Skeletal muscle tissue (tissue), 4 donors: ENCODE data around the gene SUSD1. TPM values are rescaled to one million over a fixed set of nuclear protein-coding genes. Genes with fewer than 3 reads are reported as not detected.

Experiments used
- H3K27ac ChIP-seq: one replicate; pipeline ENCODE4 v1.7.0; 2013; ENCODE audit warnings: mild to moderate bottlenecking, low read depth, low read length, inconsistent platforms
- H3K27me3 ChIP-seq, 3 donors: one replicate each; pipeline ENCODE4 v1.7.0; 2013; ENCODE audit warnings: low read length in 3 of 3; ENCODE audit not compliant: control insufficient read depth in 3 of 3, insufficient read depth in 3 of 3
- H3K36me3 ChIP-seq, 3 donors: one replicate each; pipeline ENCODE4 v1.7.0; 2013; ENCODE audit warnings: low read length in 3 of 3; ENCODE audit not compliant: control insufficient read depth in 3 of 3, insufficient read depth in 3 of 3
- H3K4me1 ChIP-seq, 3 donors: one replicate each; pipeline ENCODE4 v1.7.0; 2013; ENCODE audit warnings: low read length in 3 of 3, mild to moderate bottlenecking in 3 of 3; ENCODE audit not compliant: control insufficient read depth in 3 of 3, insufficient read depth in 3 of 3
- H3K4me3 ChIP-seq, 3 donors: one replicate each; pipeline ENCODE4 v1.7.0; 2013; ENCODE audit warnings: low read length in 3 of 3
- H3K9ac ChIP-seq, 3 donors: one replicate each; pipeline ENCODE4 v1.7.0; 2013; ENCODE audit warnings: low read length in 3 of 3, mild to moderate bottlenecking in 3 of 3, moderate library complexity in 2 of 3, low read depth in 1 of 3
- H3K9me3 ChIP-seq, 3 donors: one replicate each; pipeline ENCODE4 v1.7.0; 2013; ENCODE audit warnings: low read length in 3 of 3; ENCODE audit not compliant: control insufficient read depth in 3 of 3
- total RNA-seq: library from RNA; depleted of rRNA; stranded (reverse); fragments of >200 nt; gene quantifications from one replicate; pipeline ENCODE4 v1.2.3, GENCODE V29; 2014
- donor health status: Osteomylitis.

The SUSD1 gene
- total RNA-seq, 1 donor from 2014 or later: 22.4 TPM

- H3K27ac ChIP-seq: peak overlapping the region; percentile 63
Observed at GRCh38 chr9:112012026-112012902, 162.8 kb downstream of the SUSD1 start.

GRCh38 chr9:112011051-112011620 lies 164.0 kb downstream of the SUSD1 start:
- H3K4me1 ChIP-seq: peaks cover 14 to 15% (median 14%) of the 10 kb centered on the region in 3 donors
- no peak overlapping the region for H3K4me3 ChIP-seq
- H3K27ac ChIP-seq: no peak overlapping the region
- no peak overlapping the region for H3K9ac ChIP-seq
- no peaks in the 10 kb centered on the region for H3K27me3 ChIP-seq
- H3K36me3 ChIP-seq: no peaks in the 10 kb centered on the region
- no peaks in the 10 kb centered on the region for H3K9me3 ChIP-seq

More at GRCh38 chr9:112012026-112012902, 162.8 kb downstream of the SUSD1 start:
- Histone ChIP-seq H3K9ac (no peak overlapping the region), H3K4me3 (no peak overlapping the region), H3K9me3 (no peaks in the 10 kb centered on the region), H3K36me3 (no peaks in the 10 kb centered on the region), H3K4me1 (peaks cover 14 to 15% (median 14%) of the 10 kb centered on the region in 3 donors), H3K27me3 (no peaks in the 10 kb centered on the region)

DNA sequence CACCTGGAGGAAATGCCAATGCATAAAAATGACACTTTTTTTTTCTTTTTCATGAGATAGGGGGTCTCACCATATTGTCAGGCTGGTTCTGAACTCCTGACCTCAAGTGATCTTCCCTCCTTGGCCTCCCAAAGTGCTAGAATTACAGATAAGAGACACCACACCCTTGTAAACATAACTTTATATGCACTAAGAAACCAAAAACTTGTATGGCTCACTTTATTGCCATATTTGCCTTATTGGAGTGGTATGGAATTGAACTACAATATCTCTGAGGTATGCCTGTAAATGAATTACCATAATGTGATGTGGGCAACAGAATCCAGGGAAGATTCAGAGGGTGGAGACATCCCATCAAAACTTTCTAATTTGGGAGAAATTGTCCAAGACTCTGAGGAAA lies 164.6 kb downstream of the SUSD1 start:
- Histone ChIP-seq H3K4me3 (no peak overlapping the region), H3K27ac (no peak overlapping the region), H3K27me3 (no peaks in the 10 kb centered on the region), H3K9me3 (no peaks in the 10 kb centered on the region), H3K4me1 (peaks cover 14 to 15% (median 14%) of the 10 kb centered on the region in 3 donors), H3K9ac (no peak overlapping the region), H3K36me3 (no peaks in the 10 kb centered on the region)

DNA sequence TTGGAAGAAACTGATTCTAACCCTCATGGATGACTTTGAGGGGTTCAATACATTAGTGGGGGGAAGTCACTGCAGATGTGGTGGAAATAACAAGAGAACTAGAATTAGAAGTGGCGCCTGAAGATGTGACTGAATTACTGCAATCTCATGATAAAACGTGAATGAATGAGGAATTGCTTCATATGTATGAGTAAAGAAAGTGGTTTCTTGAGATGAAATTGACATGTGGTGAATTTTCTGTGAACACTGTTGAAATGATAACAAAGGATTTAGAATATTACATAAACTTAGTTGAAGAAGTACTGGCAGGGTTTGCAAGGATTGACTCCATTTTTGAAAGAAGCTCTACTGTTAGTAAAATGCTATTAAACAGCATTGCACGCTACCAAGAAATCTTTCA lies 165.4 kb downstream of the SUSD1 start:
- Histone ChIP-seq H3K9ac (no peak overlapping the region), H3K27me3 (no peaks in the 10 kb centered on the region), H3K4me3 (no peak overlapping the region), H3K4me1 (peaks cover 14 to 15% (median 14%) of the 10 kb centered on the region in 3 donors), H3K27ac (no peak overlapping the region), H3K9me3 (no peaks in the 10 kb centered on the region), H3K36me3 (no peaks in the 10 kb centered on the region)

DNA sequence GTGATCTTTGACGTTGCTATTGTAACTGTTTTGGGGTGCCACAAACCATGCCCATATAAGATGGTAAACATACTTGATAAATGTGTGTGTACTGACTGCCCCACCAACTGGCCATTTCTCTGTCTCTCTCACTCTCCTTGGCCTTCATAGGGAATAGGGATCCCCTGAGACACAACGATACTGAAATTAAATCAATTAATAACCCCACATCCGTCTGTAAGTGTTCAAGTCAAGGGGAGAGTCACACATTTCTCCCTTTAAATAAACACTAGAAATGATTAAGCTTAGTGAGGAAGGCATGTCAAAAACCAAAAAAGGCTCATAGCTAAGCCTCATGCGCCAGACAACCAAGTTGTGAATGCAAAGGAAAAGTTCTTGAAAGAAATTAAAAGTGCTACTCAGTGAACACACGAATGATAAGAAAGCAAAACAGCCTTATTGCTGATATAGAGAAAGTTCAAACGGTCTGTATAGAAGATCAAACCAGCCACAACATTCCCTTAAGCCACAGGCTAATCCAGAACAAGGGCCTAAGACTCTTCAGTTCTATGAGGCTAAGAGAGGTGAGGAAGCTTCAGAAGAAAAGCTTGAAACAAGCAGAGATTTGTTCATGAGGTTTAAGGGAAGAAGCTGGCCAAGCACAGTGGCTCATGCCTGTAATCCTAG lies 167.4 kb downstream of the SUSD1 start:
- Histone ChIP-seq H3K27ac (no peak overlapping the region), H3K36me3 (no peaks in the 10 kb centered on the region), H3K9ac (no peak overlapping the region), H3K4me3 (no peak overlapping the region), H3K9me3 (no peaks in the 10 kb centered on the region), H3K27me3 (no peaks in the 10 kb centered on the region), H3K4me1 (peaks cover 9 to 12% (median 11%) of the 10 kb centered on the region in 3 donors)

DNA sequence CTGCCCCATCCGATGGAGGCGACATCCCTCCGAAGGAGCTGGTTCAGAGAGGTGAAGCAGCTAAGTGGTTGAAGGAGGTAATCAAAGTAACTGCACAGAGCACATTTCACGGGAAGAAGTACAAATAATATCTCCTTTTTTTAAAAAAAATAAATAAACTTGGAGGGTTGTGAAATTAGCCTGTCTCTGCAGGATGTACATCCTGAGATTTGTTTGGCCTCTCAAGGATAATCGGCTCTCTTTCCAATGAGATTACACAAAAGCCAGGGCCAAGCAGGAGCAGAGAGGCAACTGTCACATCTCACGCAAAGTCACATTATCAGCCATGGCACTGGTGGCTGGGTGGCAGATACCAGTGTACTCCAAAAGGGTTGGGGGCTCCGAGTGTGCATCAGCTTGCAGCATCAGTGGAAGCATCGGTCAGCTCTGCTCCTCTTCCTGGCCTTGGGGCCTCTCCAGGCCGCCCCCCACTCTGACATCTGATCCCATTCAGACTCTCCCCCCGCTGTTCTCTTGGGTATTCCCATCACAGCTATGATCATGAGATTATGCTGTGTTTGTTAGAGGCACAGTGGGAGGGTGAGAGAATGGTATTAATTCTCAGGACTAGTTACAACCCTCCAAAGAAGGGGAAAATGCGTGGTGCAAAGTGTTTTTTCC lies 168.6 kb downstream of the SUSD1 start:
- Histone ChIP-seq H3K4me1 (no peaks in the 10 kb centered on the region), H3K27me3 (no peaks in the 10 kb centered on the region), H3K36me3 (no peaks in the 10 kb centered on the region), H3K9ac (no peak overlapping the region), H3K9me3 (no peaks in the 10 kb centered on the region), H3K4me3 (no peak overlapping the region), H3K27ac (no peak overlapping the region)

DNA sequence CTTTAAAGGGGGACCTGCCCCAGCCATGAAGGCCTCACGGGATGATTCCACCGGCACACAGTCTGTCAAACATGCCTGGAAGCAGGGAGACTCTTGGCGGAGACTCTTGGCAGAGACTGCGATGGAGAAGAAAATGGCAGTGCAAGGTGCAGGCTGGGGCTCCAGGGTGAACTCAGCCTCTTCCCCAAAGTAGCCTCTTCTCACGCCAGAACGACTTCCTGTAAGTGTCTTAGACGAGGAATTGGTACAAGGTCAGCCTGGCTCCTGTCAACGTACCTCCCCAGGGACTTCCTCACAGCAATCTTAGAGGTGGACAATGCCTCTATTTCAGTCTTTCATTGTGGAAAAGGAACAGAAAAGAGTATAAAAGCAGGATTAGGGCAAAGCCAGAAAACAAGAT lies 169.2 kb downstream of the SUSD1 start:
- H3K36me3 ChIP-seq: no peaks in the 10 kb centered on the region
- no peaks in the 10 kb centered on the region for H3K27me3 ChIP-seq
- H3K9me3 ChIP-seq: no peaks in the 10 kb centered on the region
- no peaks in the 10 kb centered on the region for H3K4me1 ChIP-seq
- H3K4me3 ChIP-seq: no peak overlapping the region
- no peak overlapping the region for H3K27ac ChIP-seq
- no peak overlapping the region for H3K9ac ChIP-seq

- no peak overlapping the region for H3K4me3 ChIP-seq
- H3K9ac ChIP-seq: no peak overlapping the region
- H3K4me1 ChIP-seq: no peaks in the 10 kb centered on the region
- H3K9me3 ChIP-seq: no peaks in the 10 kb centered on the region
- no peaks in the 10 kb centered on the region for H3K36me3 ChIP-seq
- H3K27ac ChIP-seq: no peak overlapping the region
- no peaks in the 10 kb centered on the region for H3K27me3 ChIP-seq
Observed at GRCh38 chr9:112003538-112003937, 171.6 kb downstream of the SUSD1 start.

DNA sequence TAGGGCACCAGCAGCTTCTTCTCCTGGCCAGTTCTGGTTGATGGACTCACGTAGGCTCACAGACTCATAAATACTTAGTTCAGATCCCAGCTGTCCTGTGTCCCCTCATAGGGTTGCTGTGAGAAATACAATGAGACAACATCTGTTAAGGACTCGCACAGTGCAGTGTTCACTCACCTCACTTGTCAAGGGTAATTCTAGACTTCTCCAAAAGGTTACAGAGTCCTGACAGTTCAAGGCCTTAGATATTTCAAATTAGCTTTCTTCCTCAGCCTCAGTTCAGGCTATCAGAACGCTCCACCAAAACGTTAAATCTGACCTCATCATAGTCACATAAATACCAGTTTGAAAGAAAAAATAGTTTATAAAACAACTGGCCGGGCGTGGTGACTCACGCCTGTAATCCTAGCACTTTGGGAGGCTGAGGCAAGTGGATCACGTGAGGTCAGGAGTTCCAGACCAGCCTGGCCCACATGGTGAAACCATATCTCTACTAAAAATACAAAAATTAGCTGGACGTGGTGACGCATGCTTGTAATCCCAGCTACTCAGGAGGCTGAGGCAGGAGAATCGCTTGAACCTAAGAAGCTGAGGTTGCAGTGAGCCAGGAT lies 172.1 kb downstream of the SUSD1 start:
- no peaks in the 10 kb centered on the region for H3K9me3 ChIP-seq
- no peak overlapping the region for H3K27ac ChIP-seq
- no peaks in the 10 kb centered on the region for H3K36me3 ChIP-seq
- H3K4me3 ChIP-seq: no peak overlapping the region
- no peak overlapping the region for H3K9ac ChIP-seq
- no peaks in the 10 kb centered on the region for H3K4me1 ChIP-seq
- no peaks in the 10 kb centered on the region for H3K27me3 ChIP-seq
